Measurements from ENCODE around the gene DPP6.

Gene DPP6

GRCh38 chr7:154587792-154588191 lies 535.6 kb downstream of the DPP6 start:
- H3K56ac ChIP-seq (ENCODE audit: low read length) = no peak overlapping the region
- no peak overlapping the region for H2BK15ac ChIP-seq (replicated peaks; ENCODE audit: low read depth)
- whole genome bisulfite sequencing (ENCODE audit: extremely low coverage, insufficient coverage, low lambda C conversion rate) = no CpG with 5 or more reads among the region's 9 CpGs
- no peaks in the 10 kb centered on the region for H3K27me3 ChIP-seq (ENCODE audit: insufficient read depth, low read length, poor library complexity)
- H3K9ac ChIP-seq (ENCODE audit: low read length) = no peak overlapping the region
- H3K79me1 ChIP-seq (ENCODE audit: low read length) = no peaks in the 10 kb centered on the region
- no peak for DNase-seq
- no peak overlapping the region for H3K18ac ChIP-seq (ENCODE audit: low read length)
- no peaks in the 10 kb centered on the region for H3K36me3 ChIP-seq (ENCODE audit: control insufficient read depth, insufficient read depth, low read length)
- H3K79me2 ChIP-seq (ENCODE audit: control insufficient read depth, insufficient read depth, low read length) = no peaks in the 10 kb centered on the region
- H2BK120ac ChIP-seq (ENCODE audit: low read depth, low read length) = no peak overlapping the region
- H3K4me1 ChIP-seq (ENCODE audit: control insufficient read depth, low read depth, low read length) = no peaks in the 10 kb centered on the region
- H3K27ac ChIP-seq (ENCODE audit: low read depth, low read length) = no peak overlapping the region
- H2AK5ac ChIP-seq (ENCODE audit: low read length) = no peak overlapping the region
- H2BK5ac ChIP-seq (ENCODE audit: low read length) = no peak overlapping the region
- no peak overlapping the region for H4K5ac ChIP-seq (ENCODE audit: low read length)
- no peak overlapping the region for H4K8ac ChIP-seq (ENCODE audit: low read depth, low read length)
- H3K4me3 ChIP-seq (ENCODE audit: low read length) = no peak overlapping the region
- no peak overlapping the region for H3K4me2 ChIP-seq (ENCODE audit: low read length)
- H3K23ac ChIP-seq (ENCODE audit: low read length) = no peak overlapping the region
- no peak overlapping the region for H3K4ac ChIP-seq (ENCODE audit: low read depth, low read length)

GRCh38 chr7:154591544-154591943 lies 539.3 kb downstream of the DPP6 start:
- H3K9ac ChIP-seq (ENCODE audit: low read length) = no peak overlapping the region
- DNase-seq = no peak
- H3K18ac ChIP-seq (ENCODE audit: low read length) = no peak overlapping the region
- no peaks in the 10 kb centered on the region for H3K27me3 ChIP-seq (ENCODE audit: insufficient read depth, low read length, poor library complexity)
- H4K5ac ChIP-seq (ENCODE audit: low read length) = no peak overlapping the region
- WGBS (ENCODE audit: extremely low coverage, insufficient coverage, low lambda C conversion rate) = no CpG with 5 or more reads among the region's 6 CpGs
- H3K56ac ChIP-seq (ENCODE audit: low read length) = no peak overlapping the region
- H3K27ac ChIP-seq (ENCODE audit: low read depth, low read length) = no peak overlapping the region
- no peaks in the 10 kb centered on the region for H3K79me1 ChIP-seq (ENCODE audit: low read length)
- H3K36me3 ChIP-seq (ENCODE audit: control insufficient read depth, insufficient read depth, low read length) = no peaks in the 10 kb centered on the region
- H3K4me3 ChIP-seq (ENCODE audit: low read length) = no peak overlapping the region
- H3K4me1 ChIP-seq (ENCODE audit: control insufficient read depth, low read depth, low read length) = no peaks in the 10 kb centered on the region
- no peak overlapping the region for H3K4ac ChIP-seq (ENCODE audit: low read depth, low read length)
- no peak overlapping the region for H3K23ac ChIP-seq (ENCODE audit: low read length)
- no peak overlapping the region for H4K8ac ChIP-seq (ENCODE audit: low read depth, low read length)
- H3K4me2 ChIP-seq (ENCODE audit: low read length) = no peak overlapping the region
- H2BK120ac ChIP-seq (ENCODE audit: low read depth, low read length) = no peak overlapping the region
- H3K79me2 ChIP-seq (ENCODE audit: control insufficient read depth, insufficient read depth, low read length) = no peaks in the 10 kb centered on the region
- H2BK15ac ChIP-seq (replicated peaks; ENCODE audit: low read depth) = no peak overlapping the region
- H2BK5ac ChIP-seq (ENCODE audit: low read length) = no peak overlapping the region
- no peak overlapping the region for H2AK5ac ChIP-seq (ENCODE audit: low read length)

- no peak for DNase-seq
- no peak overlapping the region for H3K56ac ChIP-seq (ENCODE audit: low read length)
- H3K4me3 ChIP-seq (ENCODE audit: low read length) = no peak overlapping the region
- H3K18ac ChIP-seq (ENCODE audit: low read length) = no peak overlapping the region
- no peak overlapping the region for H3K23ac ChIP-seq (ENCODE audit: low read length)
- no peak overlapping the region for H2AK5ac ChIP-seq (ENCODE audit: low read length)
- no peaks in the 10 kb centered on the region for H3K4me1 ChIP-seq (ENCODE audit: control insufficient read depth, low read depth, low read length)
- no CpG with 5 or more reads among the region's 16 CpGs for WGBS (ENCODE audit: extremely low coverage, insufficient coverage, low lambda C conversion rate)
- no peak overlapping the region for H3K4ac ChIP-seq (ENCODE audit: low read depth, low read length)
- H3K27ac ChIP-seq (ENCODE audit: low read depth, low read length) = no peak overlapping the region
- no peak overlapping the region for H2BK120ac ChIP-seq (ENCODE audit: low read depth, low read length)
- H3K4me2 ChIP-seq (ENCODE audit: low read length) = no peak overlapping the region
- H2BK5ac ChIP-seq (ENCODE audit: low read length) = no peak overlapping the region
- H3K36me3 ChIP-seq (ENCODE audit: control insufficient read depth, insufficient read depth, low read length) = no peaks in the 10 kb centered on the region
- no peak overlapping the region for H2BK15ac ChIP-seq (replicated peaks; ENCODE audit: low read depth)
- no peaks in the 10 kb centered on the region for H3K27me3 ChIP-seq (ENCODE audit: insufficient read depth, low read length, poor library complexity)
- no peaks in the 10 kb centered on the region for H3K79me2 ChIP-seq (ENCODE audit: control insufficient read depth, insufficient read depth, low read length)
- no peak overlapping the region for H4K8ac ChIP-seq (ENCODE audit: low read depth, low read length)
- H3K9ac ChIP-seq (ENCODE audit: low read length) = no peak overlapping the region
- H4K5ac ChIP-seq (ENCODE audit: low read length) = no peak overlapping the region
- no peaks in the 10 kb centered on the region for H3K79me1 ChIP-seq (ENCODE audit: low read length)
These were observed 540.2 kb downstream of the DPP6 start for GRCh38 chr7:154592388-154592787.

GRCh38 chr7:154598396-154598795 lies 546.2 kb downstream of the DPP6 start:
- Histone ChIP-seq H2BK5ac (ENCODE audit: low read length) (no peak overlapping the region), H3K79me2 (ENCODE audit: control insufficient read depth, insufficient read depth, low read length) (no peaks in the 10 kb centered on the region), H2BK15ac (replicated peaks; ENCODE audit: low read depth) (no peak overlapping the region), H3K79me1 (ENCODE audit: low read length) (no peaks in the 10 kb centered on the region), H3K36me3 (ENCODE audit: control insufficient read depth, insufficient read depth, low read length) (no peaks in the 10 kb centered on the region), H3K27me3 (ENCODE audit: insufficient read depth, low read length, poor library complexity) (no peaks in the 10 kb centered on the region), H4K8ac (ENCODE audit: low read depth, low read length) (no peak overlapping the region), H2BK120ac (ENCODE audit: low read depth, low read length) (no peak overlapping the region), H3K23ac (ENCODE audit: low read length) (no peak overlapping the region), H4K5ac (ENCODE audit: low read length) (no peak overlapping the region), H3K4me1 (ENCODE audit: control insufficient read depth, low read depth, low read length) (no peaks in the 10 kb centered on the region), H3K4me2 (ENCODE audit: low read length) (no peak overlapping the region), H3K4me3 (ENCODE audit: low read length) (no peak overlapping the region), H3K9ac (ENCODE audit: low read length) (no peak overlapping the region), H3K18ac (ENCODE audit: low read length) (no peak overlapping the region), H3K56ac (ENCODE audit: low read length) (no peak overlapping the region), H3K27ac (ENCODE audit: low read depth, low read length) (no peak overlapping the region), H3K4ac (ENCODE audit: low read depth, low read length) (no peak overlapping the region), H2AK5ac (ENCODE audit: low read length) (no peak overlapping the region)
- no peak for DNase-seq
- no CpG with 5 or more reads among the region's 4 CpGs for WGBS (ENCODE audit: extremely low coverage, insufficient coverage, low lambda C conversion rate)

GRCh38 chr7:154598864-154599263 lies 546.7 kb downstream of the DPP6 start:
- no peak overlapping the region for H3K4me2 ChIP-seq (ENCODE audit: low read length)
- no peak overlapping the region for H4K5ac ChIP-seq (ENCODE audit: low read length)
- no peak overlapping the region for H3K9ac ChIP-seq (ENCODE audit: low read length)
- no peak overlapping the region for H2BK15ac ChIP-seq (replicated peaks; ENCODE audit: low read depth)
- H3K27me3 ChIP-seq (ENCODE audit: insufficient read depth, low read length, poor library complexity) = no peaks in the 10 kb centered on the region
- no peak for DNase-seq
- no peak overlapping the region for H3K18ac ChIP-seq (ENCODE audit: low read length)
- H3K4me3 ChIP-seq (ENCODE audit: low read length) = no peak overlapping the region
- no peaks in the 10 kb centered on the region for H3K36me3 ChIP-seq (ENCODE audit: control insufficient read depth, insufficient read depth, low read length)
- no peak overlapping the region for H4K8ac ChIP-seq (ENCODE audit: low read depth, low read length)
- WGBS (ENCODE audit: extremely low coverage, insufficient coverage, low lambda C conversion rate) = no CpG with 5 or more reads among the region's 3 CpGs
- no peak overlapping the region for H2BK120ac ChIP-seq (ENCODE audit: low read depth, low read length)
- no peaks in the 10 kb centered on the region for H3K4me1 ChIP-seq (ENCODE audit: control insufficient read depth, low read depth, low read length)
- H3K79me1 ChIP-seq (ENCODE audit: low read length) = no peaks in the 10 kb centered on the region
- no peak overlapping the region for H2BK5ac ChIP-seq (ENCODE audit: low read length)
- H3K56ac ChIP-seq (ENCODE audit: low read length) = no peak overlapping the region
- no peak overlapping the region for H3K27ac ChIP-seq (ENCODE audit: low read depth, low read length)
- H2AK5ac ChIP-seq (ENCODE audit: low read length) = no peak overlapping the region
- H3K23ac ChIP-seq (ENCODE audit: low read length) = no peak overlapping the region
- no peaks in the 10 kb centered on the region for H3K79me2 ChIP-seq (ENCODE audit: control insufficient read depth, insufficient read depth, low read length)
- no peak overlapping the region for H3K4ac ChIP-seq (ENCODE audit: low read depth, low read length)

GRCh38 chr7:154610903-154611302 lies 558.7 kb downstream of the DPP6 start:
- no peak overlapping the region for H3K4me2 ChIP-seq (ENCODE audit: low read length)
- H4K8ac ChIP-seq (ENCODE audit: low read depth, low read length) = no peak overlapping the region
- H3K9ac ChIP-seq (ENCODE audit: low read length) = no peak overlapping the region
- H3K18ac ChIP-seq (ENCODE audit: low read length) = no peak overlapping the region
- H3K4ac ChIP-seq (ENCODE audit: low read depth, low read length) = no peak overlapping the region
- no peak overlapping the region for H2BK15ac ChIP-seq (replicated peaks; ENCODE audit: low read depth)
- H2BK120ac ChIP-seq (ENCODE audit: low read depth, low read length) = no peak overlapping the region
- H2AK5ac ChIP-seq (ENCODE audit: low read length) = no peak overlapping the region
- no CpG with 5 or more reads among the region's 3 CpGs for whole genome bisulfite sequencing (ENCODE audit: extremely low coverage, insufficient coverage, low lambda C conversion rate)
- no peaks in the 10 kb centered on the region for H3K4me1 ChIP-seq (ENCODE audit: control insufficient read depth, low read depth, low read length)
- H3K27me3 ChIP-seq (ENCODE audit: insufficient read depth, low read length, poor library complexity) = no peaks in the 10 kb centered on the region
- no peaks in the 10 kb centered on the region for H3K79me2 ChIP-seq (ENCODE audit: control insufficient read depth, insufficient read depth, low read length)
- no peak for DNase-seq
- no peak overlapping the region for H2BK5ac ChIP-seq (ENCODE audit: low read length)
- H3K23ac ChIP-seq (ENCODE audit: low read length) = no peak overlapping the region
- no peak overlapping the region for H3K56ac ChIP-seq (ENCODE audit: low read length)
- H3K36me3 ChIP-seq (ENCODE audit: control insufficient read depth, insufficient read depth, low read length) = no peaks in the 10 kb centered on the region
- no peak overlapping the region for H3K4me3 ChIP-seq (ENCODE audit: low read length)
- no peaks in the 10 kb centered on the region for H3K79me1 ChIP-seq (ENCODE audit: low read length)
- H4K5ac ChIP-seq (ENCODE audit: low read length) = no peak overlapping the region
- no peak overlapping the region for H3K27ac ChIP-seq (ENCODE audit: low read depth, low read length)
